SK-MEL-5 (cell line): ENCODE results near the gene CFAP126. TPM values are rescaled to one million over a fixed set of nuclear protein-coding genes. Genes with fewer than 3 reads are reported as not detected.
"Not testable (repeated sequence)": the region's sequence is repeated elsewhere in the genome, so short reads cannot be mapped to it uniquely, and the experiment has no call there.

Source experiments
- DNase-seq: peaks from one replicate; pipeline ENCODE4 v3.0.0-alpha.2; 2016; ENCODE audit warnings: low read depth, low spot score
- in situ Hi-C: cut with HindIII; loops from 2 replicates; pipeline ENCODE4 v1.10.0; 2016; ENCODE audit warnings: low sequenced_read_pairs, high pct_unique_total_duplicates, low pct_unique_long_range_greater_than_20kb
- total RNA-seq: library from RNA; depleted of rRNA; stranded (reverse); fragments of >200 nt; shearing (Covaris generic); gene quantifications from 2 replicates; pipeline ENCODE4 v1.2.3, GENCODE V29; 2014

CFAP126 gene
- total RNA-seq, 1 experiment from 2014 or later = not detected

DNA sequence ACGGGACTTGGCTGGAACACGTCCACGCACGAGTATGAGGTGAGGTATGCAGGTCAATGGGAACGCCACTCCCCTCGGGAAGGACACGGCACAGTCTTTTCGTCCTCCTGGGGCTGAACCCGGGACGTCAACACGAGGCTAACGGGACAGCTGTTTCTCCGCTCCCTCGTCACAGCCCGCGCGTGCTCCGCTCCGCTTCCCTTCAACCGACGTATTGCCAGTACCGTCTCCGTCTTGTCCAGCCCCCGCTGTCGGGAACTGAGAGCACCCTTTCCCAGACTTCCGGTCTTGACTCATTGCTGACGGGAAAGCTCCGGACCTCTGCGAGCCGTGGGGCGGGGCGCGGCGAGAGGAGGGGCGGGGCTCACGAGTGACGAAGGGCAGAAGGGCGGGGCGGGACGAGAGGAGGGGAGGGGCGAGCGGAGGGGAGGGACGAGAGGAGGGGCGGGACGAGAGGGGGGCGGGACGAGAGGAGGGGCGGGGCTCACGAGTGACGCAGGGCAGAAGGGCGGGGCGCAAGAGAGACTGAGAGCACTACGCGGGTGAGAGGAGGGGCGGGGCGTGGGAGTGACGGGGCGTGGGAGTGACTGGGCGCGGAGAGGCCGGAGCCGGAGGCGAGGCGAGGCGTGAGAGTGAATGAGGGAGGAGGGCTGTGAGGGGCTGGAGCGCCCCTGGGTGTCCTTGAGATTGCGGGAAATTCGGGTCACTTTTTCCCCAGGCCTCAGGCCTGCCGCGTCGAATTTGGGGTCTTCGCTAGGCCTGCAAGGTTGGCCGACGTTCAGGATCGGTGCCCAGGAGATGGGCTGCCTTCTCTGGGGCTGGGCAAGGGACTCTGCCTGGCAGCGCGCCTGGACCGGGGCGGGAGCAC is 22.2 kb upstream of the CFAP126 start:
- DNase-seq = peak; percentile 97
- in situ Hi-C loops = loop anchor here (25.0 kb wide), 1 partner anchor 178 kb away; the partner anchor contains the start of genes APOA2, FCER1G and NDUFS2

DNA sequence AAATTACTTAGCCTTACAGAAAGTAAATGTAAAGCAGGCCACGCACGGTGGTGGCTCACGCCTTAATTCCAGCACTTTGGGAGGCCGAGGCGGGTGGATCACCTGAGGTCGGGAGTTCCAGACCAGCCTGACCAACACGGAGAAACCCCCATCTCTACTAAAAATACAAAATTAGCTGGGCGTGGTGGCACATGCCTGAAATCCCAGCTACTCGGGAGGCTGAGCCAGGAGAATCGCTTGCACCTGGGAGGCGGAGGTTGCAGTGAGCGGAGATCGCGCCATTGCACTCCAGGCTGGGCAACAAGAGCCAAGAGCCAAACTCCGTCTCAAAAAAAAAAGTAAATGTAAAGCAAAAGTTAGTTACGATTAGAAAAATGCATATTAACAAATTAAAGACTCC is 21.5 kb upstream of the CFAP126 start:
- in situ Hi-C loops = loop anchor here (25.0 kb wide), 1 partner anchor 177 kb away; the partner anchor contains the start of genes APOA2, FCER1G and NDUFS2
- not testable (repeated sequence) for DNase-seq

DNA sequence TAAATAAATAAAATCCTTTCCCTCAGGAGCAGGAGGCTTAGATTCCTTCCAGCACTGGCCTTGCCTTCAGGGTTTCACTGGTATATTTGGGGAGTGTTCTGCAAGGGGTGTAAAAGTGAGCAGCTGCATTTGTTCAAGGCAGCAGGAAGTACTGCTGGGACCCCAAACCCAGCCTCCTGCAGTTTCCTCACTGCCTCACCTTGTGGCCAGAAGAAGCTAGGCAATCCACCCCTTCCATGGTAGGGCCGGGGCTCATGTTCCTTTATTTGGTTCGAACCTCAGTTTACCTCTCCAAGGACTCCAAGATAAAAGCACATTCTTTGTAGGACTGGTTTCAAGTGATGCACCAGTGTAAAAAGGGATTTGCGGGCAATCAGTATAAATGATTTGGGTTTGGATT is 21.0 kb upstream of the CFAP126 start:
- in situ Hi-C loops = loop anchor here (25.0 kb wide), 1 partner anchor 176 kb away; the partner anchor contains the start of genes APOA2, FCER1G and NDUFS2
- DNase-seq = no peak

DNA sequence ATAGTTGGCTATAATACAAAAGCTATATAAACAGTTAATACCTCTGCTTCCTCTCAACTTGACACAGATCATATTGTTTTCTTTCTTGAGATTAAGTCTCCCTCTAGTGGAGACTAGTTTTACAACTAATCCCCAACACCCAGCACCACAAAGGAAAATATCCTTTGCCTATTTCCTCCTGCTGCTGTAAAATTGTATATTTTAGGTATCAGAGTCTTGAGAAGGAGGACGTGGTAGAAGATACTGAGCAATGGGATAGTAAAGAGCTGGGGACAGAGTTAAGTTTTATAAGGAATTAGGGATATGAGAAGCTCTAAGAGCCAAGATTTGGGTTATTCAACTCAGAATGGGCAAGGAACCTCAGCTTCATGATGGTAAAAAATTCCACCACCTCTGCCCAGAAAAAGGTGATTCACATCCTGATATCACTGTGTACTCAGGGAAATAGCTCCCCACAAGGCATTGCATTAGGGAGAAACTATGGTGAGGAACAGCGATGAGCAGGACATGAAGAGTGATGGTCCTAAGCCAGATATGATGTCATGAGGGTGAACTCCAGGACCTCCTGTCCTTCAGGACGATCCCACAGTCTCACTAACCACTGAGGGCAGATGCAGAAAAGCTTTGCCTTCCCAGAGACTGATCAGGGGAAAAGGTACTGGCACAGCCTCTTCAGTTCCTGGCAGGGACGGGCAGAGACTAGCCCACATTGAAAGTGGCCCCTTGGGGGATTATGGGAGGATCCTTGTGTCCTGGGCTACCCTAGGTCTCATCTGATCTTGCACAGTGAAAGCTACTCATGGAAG is 14.7 kb upstream of the CFAP126 start:
- in situ Hi-C loops = loop anchor here (25.0 kb wide), 1 partner anchor 170 kb away; the partner anchor contains the start of genes APOA2, FCER1G and NDUFS2
- DNase-seq = peak; percentile 70

DNA sequence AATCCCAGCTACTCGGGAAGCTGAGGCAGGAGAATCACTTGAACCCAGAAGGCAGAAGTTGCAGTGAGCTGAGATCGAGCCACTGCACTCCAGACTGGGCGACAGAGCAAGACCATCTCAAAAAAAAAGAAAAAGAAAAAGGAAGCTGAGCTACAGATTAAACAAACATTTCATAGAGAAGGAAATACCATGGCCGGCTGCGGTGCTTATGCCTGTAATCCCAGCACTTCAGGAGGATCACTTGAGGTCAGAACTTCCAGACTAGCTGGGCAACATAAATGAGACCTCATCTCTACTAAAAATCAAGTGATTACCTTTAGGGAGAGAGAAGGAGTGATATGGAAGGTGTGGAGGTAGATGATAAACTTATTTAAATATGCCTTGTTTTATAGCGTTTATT is 14.0 kb upstream of the CFAP126 start:
- in situ Hi-C loops = loop anchor here (25.0 kb wide), 1 partner anchor 169 kb away; the partner anchor contains the start of genes APOA2, FCER1G and NDUFS2
- no peak for DNase-seq

DNA sequence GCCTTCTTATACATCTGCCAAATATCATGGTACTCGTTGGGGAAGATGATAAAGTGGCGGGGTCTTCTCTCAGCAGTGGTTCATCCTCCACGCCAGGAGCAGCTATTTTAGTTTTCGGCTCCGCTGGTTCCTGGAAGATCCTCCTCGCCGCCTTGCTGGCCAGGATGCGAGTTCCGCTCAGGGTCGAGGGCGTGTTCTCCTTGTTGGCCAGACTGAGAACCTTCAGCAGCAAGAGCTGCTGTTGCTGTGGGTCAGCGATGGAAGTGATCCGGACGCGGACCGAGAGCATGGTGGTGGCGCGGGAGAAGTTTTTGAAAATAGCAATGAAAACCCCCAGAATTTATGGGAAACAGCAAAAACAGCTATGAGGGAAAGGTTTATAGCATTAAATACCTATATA is 11.4 kb upstream of the CFAP126 start:
- in situ Hi-C loops = loop anchor here (25.0 kb wide), 1 partner anchor 167 kb away; the partner anchor contains the start of genes APOA2, FCER1G and NDUFS2
- DNase-seq = no peak

DNA sequence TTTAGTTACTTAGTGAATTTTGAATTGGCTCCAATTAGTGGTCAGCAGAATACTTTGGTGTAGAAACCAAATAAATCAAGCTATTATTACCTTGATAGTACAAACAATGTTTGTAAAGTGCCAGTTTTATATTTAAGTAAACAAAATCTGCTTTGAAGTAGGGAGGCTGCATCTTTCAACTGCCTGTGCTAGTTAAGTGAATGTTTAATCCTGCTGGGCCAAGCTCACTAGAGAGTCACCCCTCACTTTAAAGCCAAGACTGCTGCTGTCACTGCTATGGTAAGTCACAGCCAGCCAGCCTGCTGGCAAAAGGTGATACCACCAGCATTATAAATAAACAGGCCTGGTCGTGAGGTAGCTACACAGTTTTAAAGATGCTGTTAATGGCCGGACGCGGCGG is 10.3 kb upstream of the CFAP126 start:
- in situ Hi-C loops = loop anchor here (25.0 kb wide), 1 partner anchor 166 kb away; the partner anchor contains the start of genes APOA2, FCER1G and NDUFS2
- DNase-seq = no peak

DNA sequence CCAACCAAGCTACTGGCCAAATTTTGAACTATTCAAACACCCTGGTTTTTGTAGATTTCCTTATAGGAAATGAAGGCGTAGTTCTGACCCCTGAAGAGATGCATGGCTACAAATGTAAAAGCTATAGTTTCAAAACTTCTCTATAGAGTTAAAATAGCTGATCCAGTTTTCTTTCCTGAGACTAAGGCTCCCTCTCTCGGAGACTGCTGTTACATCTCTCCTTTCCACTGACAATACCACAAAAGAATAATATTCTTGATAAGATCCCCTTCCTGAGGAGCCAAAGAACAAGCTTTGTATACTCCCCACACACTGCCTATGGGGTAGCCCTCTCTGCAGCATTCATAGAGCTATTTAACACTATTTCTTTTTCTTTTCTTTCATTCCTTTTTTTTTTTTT is 6.7 kb upstream of the CFAP126 start:
- in situ Hi-C loops = no loop called here
- DNase-seq = peak; percentile 55

DNA sequence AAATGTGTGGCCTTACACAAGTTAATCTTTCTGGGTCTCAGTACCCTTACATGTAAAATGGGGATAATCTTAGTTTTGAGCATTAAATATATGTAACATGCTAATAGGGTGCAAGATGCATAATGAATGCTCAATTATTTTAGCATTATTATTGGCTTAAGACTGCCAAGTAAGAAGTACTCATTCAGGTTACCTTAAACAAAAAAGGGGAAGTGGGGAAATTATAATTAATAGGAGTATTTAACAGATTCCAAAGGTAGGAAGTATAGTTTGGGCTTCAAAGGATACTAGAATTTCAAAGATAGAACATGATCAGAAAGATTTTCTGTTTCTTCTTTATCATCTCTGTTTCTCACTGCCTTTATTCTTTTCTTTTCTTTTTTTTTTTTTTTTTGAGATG is 5.8 kb upstream of the CFAP126 start:
- in situ Hi-C loops = no loop called here
- no peak for DNase-seq

DNA sequence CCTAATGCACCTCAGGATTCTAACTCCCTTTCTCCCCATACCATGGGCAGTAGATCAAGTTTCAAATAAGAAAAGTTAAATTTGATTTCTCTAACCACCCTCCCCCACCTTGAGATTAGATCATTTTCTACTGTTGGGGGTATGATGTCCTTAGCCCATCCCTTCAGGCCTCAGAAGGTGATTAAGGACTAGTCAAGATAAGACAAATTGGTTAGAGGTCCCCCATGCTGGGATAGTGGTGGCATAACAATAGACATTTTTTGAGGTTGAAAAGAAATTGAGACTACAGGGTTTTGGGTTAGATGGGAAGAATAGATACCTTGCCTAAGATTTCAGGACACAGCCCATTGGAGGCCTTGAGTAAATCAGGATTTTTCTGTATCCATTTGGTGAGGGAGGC is 2.5 kb downstream of the CFAP126 start:
- DNase-seq = no peak
- in situ Hi-C loops = no loop called here

DNA sequence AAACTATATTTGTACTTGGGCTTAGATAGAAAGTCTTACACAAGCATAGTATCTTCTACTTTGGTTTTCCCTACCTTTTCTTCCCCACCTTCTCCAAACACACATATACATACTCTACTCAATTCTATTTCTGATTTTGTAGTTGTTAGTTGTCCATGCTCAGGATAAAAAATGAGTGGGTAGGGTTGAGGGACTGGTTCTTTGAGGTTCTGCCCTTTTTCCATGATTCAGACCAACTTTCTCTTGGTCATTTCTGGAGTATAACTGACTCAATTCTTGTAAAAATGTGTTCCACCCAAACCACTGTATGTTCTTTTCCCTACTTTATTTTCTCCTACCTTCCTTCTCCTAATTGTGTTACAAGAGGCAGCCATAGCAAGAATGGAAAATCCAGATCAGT is 3.3 kb downstream of the CFAP126 start:
- in situ Hi-C loops = no loop called here
- DNase-seq = no peak

DNA sequence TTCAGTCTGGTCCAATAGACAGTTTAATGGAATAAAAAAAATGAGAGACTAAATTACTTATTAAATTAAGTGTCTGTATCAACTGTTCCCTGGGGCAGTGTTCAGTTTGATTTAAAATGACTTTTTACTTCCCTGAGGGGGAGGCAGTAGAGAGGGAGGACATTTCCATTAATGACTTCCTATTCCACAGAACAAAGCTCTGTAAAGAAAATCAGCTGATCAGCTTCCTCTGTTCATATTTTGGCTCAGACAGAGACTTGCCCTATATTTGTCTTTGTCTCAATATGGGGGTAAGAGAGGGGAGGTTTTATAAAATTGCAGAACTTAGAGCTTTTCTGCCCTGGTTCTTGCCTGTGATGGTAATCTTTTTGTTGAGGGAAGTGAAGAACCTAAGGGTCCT is 8.4 kb downstream of the CFAP126 start:
- in situ Hi-C loops = no loop called here
- peak; percentile 40 for DNase-seq

DNA sequence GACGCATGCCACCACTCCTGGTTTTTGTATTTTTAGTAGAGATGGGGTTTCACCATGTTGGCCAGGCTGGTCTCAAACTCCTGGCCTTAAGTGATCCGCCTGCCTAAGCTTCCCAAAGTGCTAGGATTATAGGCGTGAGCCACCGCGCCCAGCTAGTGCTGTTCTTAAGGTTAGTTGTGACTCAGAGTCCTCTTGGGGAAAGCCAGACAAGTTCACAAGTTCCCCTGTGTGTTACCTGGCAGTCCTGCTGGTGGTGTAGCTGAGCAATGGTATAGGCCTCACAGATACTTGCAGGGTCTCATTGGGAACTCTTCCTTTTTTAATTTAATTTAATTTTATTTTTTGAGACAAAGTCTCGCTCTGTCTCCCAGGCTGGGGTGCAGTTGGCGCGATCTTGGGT is 10.6 kb downstream of the CFAP126 start:
- DNase-seq = no peak
- in situ Hi-C loops = no loop called here

DNA sequence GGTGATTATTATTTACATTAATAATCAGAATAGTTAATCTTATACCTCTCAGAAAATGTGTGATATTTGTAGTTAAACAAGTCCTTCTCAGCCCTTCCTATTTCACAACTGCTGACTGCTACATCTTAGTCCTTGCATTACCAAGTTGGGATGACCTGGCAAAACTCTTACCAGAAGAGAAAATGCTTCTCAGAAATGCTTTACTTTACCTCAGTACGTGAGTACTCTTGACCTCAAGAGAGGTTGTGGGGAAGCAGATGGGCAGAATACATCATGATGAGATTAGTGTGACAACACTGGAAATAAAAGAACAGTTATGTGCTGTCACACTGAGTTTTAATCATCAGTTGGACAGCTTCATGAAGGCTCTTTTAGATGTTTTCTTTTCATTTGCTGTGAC is 16.2 kb downstream of the CFAP126 start:
- no peak for DNase-seq
- in situ Hi-C loops = no loop called here

DNA sequence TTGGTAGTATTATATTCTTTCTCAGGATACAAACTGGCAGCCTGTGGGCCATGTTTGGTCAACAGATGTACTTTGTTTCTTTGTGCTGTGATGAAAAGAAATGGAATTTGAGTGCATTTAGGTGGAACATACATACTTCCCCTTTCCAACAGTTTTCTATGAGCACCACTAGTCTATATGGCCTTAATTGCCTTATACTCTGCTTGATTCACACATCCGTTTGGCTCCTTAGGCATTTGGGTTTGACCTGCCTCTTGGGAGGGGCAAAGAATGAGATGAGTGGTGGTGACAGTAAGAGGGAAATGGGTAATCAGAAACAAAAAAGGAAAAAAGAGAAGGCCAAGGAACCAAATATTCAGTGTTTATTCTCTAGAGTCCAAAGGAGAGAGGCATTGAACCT is 17.0 kb downstream of the CFAP126 start:
- DNase-seq = no peak
- in situ Hi-C loops = no loop called here

DNA sequence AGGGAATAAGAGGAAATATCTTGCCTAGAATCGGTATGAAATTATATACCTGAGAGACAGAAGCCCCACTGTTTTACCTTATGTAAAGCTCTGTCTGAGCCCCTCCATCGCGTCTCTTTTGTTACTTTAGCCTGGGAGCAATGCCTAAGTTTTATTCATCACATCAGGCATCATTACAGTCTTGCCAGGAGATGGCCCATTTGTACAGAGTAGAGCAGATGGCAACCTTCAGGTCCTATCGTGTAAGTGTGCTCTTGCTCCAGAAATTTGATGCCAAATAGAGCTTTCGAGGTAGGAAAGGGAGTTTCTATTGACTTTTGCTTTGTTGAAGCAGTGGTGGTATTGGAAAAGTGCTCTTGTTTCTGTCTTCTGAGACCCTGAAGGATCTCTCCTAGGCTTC is 24.9 kb downstream of the CFAP126 start:
- in situ Hi-C loops = no loop called here
- no peak for DNase-seq

DNA sequence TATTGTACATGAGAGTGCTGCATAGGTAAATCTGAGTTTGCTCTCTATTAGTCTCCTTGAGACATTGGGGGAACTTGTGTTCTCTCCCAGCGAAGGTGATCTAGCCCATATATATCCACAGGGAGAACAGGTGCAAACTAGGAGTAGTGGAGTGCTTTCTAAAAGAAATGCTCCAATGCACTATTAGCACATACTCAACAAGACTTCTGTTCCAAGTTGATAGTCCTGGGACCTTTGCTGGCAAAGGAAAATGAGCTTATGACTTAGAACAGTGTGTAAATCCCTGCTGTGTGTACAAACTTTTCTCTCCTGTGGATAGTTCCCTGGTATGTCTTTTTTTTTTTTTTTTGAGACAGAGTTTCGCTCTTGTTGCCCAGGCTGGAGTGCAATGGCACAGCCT is 25.5 kb downstream of the CFAP126 start:
- DNase-seq = no peak
- in situ Hi-C loops = no loop called here

DNA sequence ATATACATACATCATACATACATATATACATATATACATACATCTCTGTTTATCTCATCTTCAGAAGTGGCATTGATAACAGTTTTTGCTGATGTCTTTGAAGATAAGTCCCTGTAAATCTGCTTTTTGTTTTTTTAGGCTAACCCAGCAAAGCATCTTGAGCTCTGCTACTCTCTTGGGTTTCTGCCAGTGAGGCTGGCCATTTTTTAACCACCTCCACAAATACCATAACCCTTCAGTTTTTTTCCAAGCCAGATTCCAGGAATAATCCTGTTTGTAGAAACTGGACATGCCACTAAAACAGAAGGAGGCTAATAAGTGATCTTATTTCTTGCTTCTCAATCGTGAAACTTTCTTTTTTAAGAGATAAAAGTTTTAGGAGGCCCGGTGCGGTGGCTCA is 31.9 kb downstream of the CFAP126 start:
- in situ Hi-C loops = no loop called here
- DNase-seq = no peak
